ENCODE data around the gene MED8. TPM values are rescaled to one million over a fixed set of nuclear protein-coding genes. Genes with fewer than 3 reads are reported as not detected.
"Not testable (repeated sequence)": the region's sequence is repeated elsewhere in the genome, so short reads cannot be mapped to it uniquely, and the experiment has no call there.

Gene MED8
- total and polyA plus RNA-seq, 5 donors from 2014 or later: 18.4 to 51.3 (median 45.9) TPM

GRCh38 chr1:43405219-43405875 lies 15.7 kb upstream of the MED8 start:
- Histone ChIP-seq H3K27me3 (ENCODE audit: control insufficient read depth, insufficient read depth, low read length) (no peaks in the 10 kb centered on the region), H3K4me3 (ENCODE audit: low read depth, low read length) (no peak overlapping the region), H3K4me1 (ENCODE audit: control insufficient read depth, insufficient read depth, low read length, poor library complexity, severe bottlenecking) (no peaks in the 10 kb centered on the region), H3K9me3 (ENCODE audit: control insufficient read depth in 2 of 2, low read length in 2 of 2) (no peaks in the 10 kb centered on the region), H3K36me3 (ENCODE audit: control insufficient read depth, insufficient read depth, low read length) (peaks cover 60% of the 10 kb centered on the region), H3K27ac (ENCODE audit: insufficient read depth, low read length, poor library complexity, severe bottlenecking) (no peak overlapping the region)
- DNase-seq (no peak), ATAC-seq (ENCODE audit: low read depth in 2 of 2) (no peak)
- H3K36me3 Mint-ChIP-seq: peaks cover 56% of the 10 kb centered on the region
- H3K27me3 Mint-ChIP-seq: no peaks in the 10 kb centered on the region
- H3K27ac Mint-ChIP-seq: peak overlapping the region in 1 of 3 donors; percentile 70
- no peaks in the 10 kb centered on the region for H3K9me3 Mint-ChIP-seq
- H3K4me3 Mint-ChIP-seq: no peak overlapping the region
- H3K4me1 Mint-ChIP-seq: peaks cover 7 to 19% (median 13%) of the 10 kb centered on the region in 4 donors

- Mint-ChIP-seq H3K36me3 (peaks cover 49% of the 10 kb centered on the region), H3K4me1 (peaks cover 13 to 15% (median 13%) of the 10 kb centered on the region in 4 donors), H3K27me3 (no peaks in the 10 kb centered on the region), H3K4me3 (no peak overlapping the region), H3K9me3 (no peaks in the 10 kb centered on the region), H3K27ac (peak overlapping the region in 1 of 3 donors; percentile 41)
- Histone ChIP-seq H3K4me3 (ENCODE audit: low read depth, low read length) (no peak overlapping the region), H3K27ac (ENCODE audit: insufficient read depth, low read length, poor library complexity, severe bottlenecking) (no peak overlapping the region), H3K27me3 (ENCODE audit: control insufficient read depth, insufficient read depth, low read length) (no peaks in the 10 kb centered on the region), H3K9me3 (ENCODE audit: control insufficient read depth in 2 of 2, low read length in 2 of 2) (no peaks in the 10 kb centered on the region), H3K36me3 (ENCODE audit: control insufficient read depth, insufficient read depth, low read length) (peaks cover 60% of the 10 kb centered on the region), H3K4me1 (ENCODE audit: control insufficient read depth, insufficient read depth, low read length, poor library complexity, severe bottlenecking) (no peaks in the 10 kb centered on the region)
- ATAC-seq (ENCODE audit: low read depth in 2 of 2) (no peak), DNase-seq (no peak)
These were observed 14.8 kb upstream of the MED8 start for GRCh38 chr1:43404353-43404752.

- peak overlapping the region in 2 of 3 donors; percentile 15 to 59 for H3K27ac Mint-ChIP-seq
- DNase-seq: no peak
- H3K9me3 Mint-ChIP-seq: no peaks in the 10 kb centered on the region
- Histone ChIP-seq H3K27me3 (ENCODE audit: control insufficient read depth, insufficient read depth, low read length) (no peaks in the 10 kb centered on the region), H3K9me3 (ENCODE audit: control insufficient read depth in 2 of 2, low read length in 2 of 2) (no peaks in the 10 kb centered on the region), H3K36me3 (ENCODE audit: control insufficient read depth, insufficient read depth, low read length) (peaks cover 46% of the 10 kb centered on the region), H3K27ac (ENCODE audit: insufficient read depth, low read length, poor library complexity, severe bottlenecking) (no peak overlapping the region), H3K4me3 (ENCODE audit: low read depth, low read length) (no peak overlapping the region), H3K4me1 (ENCODE audit: control insufficient read depth, insufficient read depth, low read length, poor library complexity, severe bottlenecking) (no peaks in the 10 kb centered on the region)
- peaks cover 45% of the 10 kb centered on the region for H3K36me3 Mint-ChIP-seq
- peaks cover 8 to 25% (median 17%) of the 10 kb centered on the region in 4 donors for H3K4me1 Mint-ChIP-seq
- no peaks in the 10 kb centered on the region for H3K27me3 Mint-ChIP-seq
- no peak for ATAC-seq (ENCODE audit: low read depth in 2 of 2)
- no peak overlapping the region for H3K4me3 Mint-ChIP-seq
These were observed 12.7 kb upstream of the MED8 start for GRCh38 chr1:43402089-43402865.

- H3K4me1 Mint-ChIP-seq: peaks cover 4 to 28% (median 17%) of the 10 kb centered on the region in 4 donors
These were observed 10.8 kb upstream of the MED8 start for GRCh38 chr1:43400441-43400840.

GRCh38 chr1:43398227-43398626 lies 8.6 kb upstream of the MED8 start:
- H3K36me3 ChIP-seq (ENCODE audit: control insufficient read depth, insufficient read depth, low read length): peaks cover 19% of the 10 kb centered on the region
- no peak for ATAC-seq (ENCODE audit: low read depth in 2 of 2)
- Mint-ChIP-seq H3K27me3 (no peaks in the 10 kb centered on the region), H3K36me3 (peaks cover 24% of the 10 kb centered on the region), H3K9me3 (no peaks in the 10 kb centered on the region), H3K4me3 (no peak overlapping the region), H3K27ac (no peak overlapping the region), H3K4me1 (peaks cover 4 to 32% (median 27%) of the 10 kb centered on the region in 4 donors)
- no peak for DNase-seq
- no peaks in the 10 kb centered on the region for H3K27me3 ChIP-seq (ENCODE audit: control insufficient read depth, insufficient read depth, low read length)
- no peaks in the 10 kb centered on the region for H3K9me3 ChIP-seq (ENCODE audit: control insufficient read depth in 2 of 2, low read length in 2 of 2)
- H3K4me1 ChIP-seq (ENCODE audit: control insufficient read depth, insufficient read depth, low read length, poor library complexity, severe bottlenecking): no peaks in the 10 kb centered on the region
- H3K4me3 ChIP-seq (ENCODE audit: low read depth, low read length): no peak overlapping the region
- no peak overlapping the region for H3K27ac ChIP-seq (ENCODE audit: insufficient read depth, low read length, poor library complexity, severe bottlenecking)

More at GRCh38 chr1:43400441-43400840, 10.8 kb upstream of the MED8 start:
- not testable (repeated sequence) for H3K9me3 ChIP-seq (ENCODE audit: control insufficient read depth in 2 of 2, low read length in 2 of 2); H3K27ac ChIP-seq (ENCODE audit: insufficient read depth, low read length, poor library complexity, severe bottlenecking); H3K27me3 ChIP-seq (ENCODE audit: control insufficient read depth, insufficient read depth, low read length); H3K9me3 Mint-ChIP-seq; H3K27me3 Mint-ChIP-seq; H3K4me3 Mint-ChIP-seq; H3K27ac Mint-ChIP-seq; DNase-seq; H3K4me1 ChIP-seq (ENCODE audit: control insufficient read depth, insufficient read depth, low read length, poor library complexity, severe bottlenecking); H3K4me3 ChIP-seq (ENCODE audit: low read depth, low read length); ATAC-seq (ENCODE audit: low read depth in 2 of 2)
- H3K36me3 Mint-ChIP-seq: peaks cover 39% of the 10 kb centered on the region
- peaks cover 37% of the 10 kb centered on the region for H3K36me3 ChIP-seq (ENCODE audit: control insufficient read depth, insufficient read depth, low read length)

GRCh38 chr1:43396059-43396458 lies 6.5 kb upstream of the MED8 start:
- Histone ChIP-seq H3K9me3 (ENCODE audit: control insufficient read depth in 2 of 2, low read length in 2 of 2) (no peaks in the 10 kb centered on the region), H3K4me1 (ENCODE audit: control insufficient read depth, insufficient read depth, low read length, poor library complexity, severe bottlenecking) (no peaks in the 10 kb centered on the region), H3K36me3 (ENCODE audit: control insufficient read depth, insufficient read depth, low read length) (peaks cover 10% of the 10 kb centered on the region), H3K4me3 (ENCODE audit: low read depth, low read length) (no peak overlapping the region), H3K27me3 (ENCODE audit: control insufficient read depth, insufficient read depth, low read length) (no peaks in the 10 kb centered on the region), H3K27ac (ENCODE audit: insufficient read depth, low read length, poor library complexity, severe bottlenecking) (no peak overlapping the region)
- ATAC-seq (ENCODE audit: low read depth in 2 of 2): no peak
- Mint-ChIP-seq H3K4me3 (no peak overlapping the region), H3K36me3 (peaks cover 11% of the 10 kb centered on the region), H3K4me1 (peaks cover 7 to 36% (median 32%) of the 10 kb centered on the region in 4 donors), H3K27me3 (no peaks in the 10 kb centered on the region), H3K9me3 (no peaks in the 10 kb centered on the region), H3K27ac (peak overlapping the region in 1 of 3 donors; percentile 5)
- no peak for DNase-seq

- no peaks in the 10 kb centered on the region for H3K27me3 Mint-ChIP-seq
- Histone ChIP-seq H3K27me3 (ENCODE audit: control insufficient read depth, insufficient read depth, low read length) (no peaks in the 10 kb centered on the region), H3K27ac (ENCODE audit: insufficient read depth, low read length, poor library complexity, severe bottlenecking) (no peak overlapping the region), H3K36me3 (ENCODE audit: control insufficient read depth, insufficient read depth, low read length) (peaks cover 10% of the 10 kb centered on the region), H3K4me1 (ENCODE audit: control insufficient read depth, insufficient read depth, low read length, poor library complexity, severe bottlenecking) (no peaks in the 10 kb centered on the region), H3K9me3 (ENCODE audit: control insufficient read depth in 2 of 2, low read length in 2 of 2) (no peaks in the 10 kb centered on the region), H3K4me3 (ENCODE audit: low read depth, low read length) (no peak overlapping the region)
- peaks cover 11% of the 10 kb centered on the region for H3K36me3 Mint-ChIP-seq
- H3K4me3 Mint-ChIP-seq: no peak overlapping the region
- H3K9me3 Mint-ChIP-seq: no peaks in the 10 kb centered on the region
- H3K27ac Mint-ChIP-seq: no peak overlapping the region
- DNase-seq: no peak
- peaks cover 8 to 41% (median 35%) of the 10 kb centered on the region in 4 donors for H3K4me1 Mint-ChIP-seq
- no peak for ATAC-seq (ENCODE audit: low read depth in 2 of 2)
These were observed 5.9 kb upstream of the MED8 start for GRCh38 chr1:43395523-43395922.
